ENCODE measurements around the gene SMS.

DNA sequence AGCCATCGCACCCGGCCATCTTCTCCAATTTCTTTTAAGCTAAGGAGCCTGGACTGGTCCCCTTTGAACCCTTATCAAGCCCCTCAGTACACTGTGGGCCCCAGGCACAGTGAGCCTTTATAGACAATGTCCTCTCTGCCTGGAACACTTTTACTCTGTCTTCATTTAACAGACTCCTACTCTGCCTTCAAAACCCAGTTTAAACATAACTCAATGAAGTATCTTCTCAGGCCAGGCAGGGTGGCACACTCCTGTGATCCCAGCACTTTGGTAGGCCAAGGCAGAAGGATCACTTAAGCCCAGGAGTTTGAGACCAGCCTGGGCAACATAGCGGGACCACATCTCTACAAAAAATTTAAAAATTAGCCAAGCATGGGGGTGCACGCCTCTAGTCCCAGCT, 27.5 kb upstream of the SMS start:
- TF ChIP-seq, protein P1, sequence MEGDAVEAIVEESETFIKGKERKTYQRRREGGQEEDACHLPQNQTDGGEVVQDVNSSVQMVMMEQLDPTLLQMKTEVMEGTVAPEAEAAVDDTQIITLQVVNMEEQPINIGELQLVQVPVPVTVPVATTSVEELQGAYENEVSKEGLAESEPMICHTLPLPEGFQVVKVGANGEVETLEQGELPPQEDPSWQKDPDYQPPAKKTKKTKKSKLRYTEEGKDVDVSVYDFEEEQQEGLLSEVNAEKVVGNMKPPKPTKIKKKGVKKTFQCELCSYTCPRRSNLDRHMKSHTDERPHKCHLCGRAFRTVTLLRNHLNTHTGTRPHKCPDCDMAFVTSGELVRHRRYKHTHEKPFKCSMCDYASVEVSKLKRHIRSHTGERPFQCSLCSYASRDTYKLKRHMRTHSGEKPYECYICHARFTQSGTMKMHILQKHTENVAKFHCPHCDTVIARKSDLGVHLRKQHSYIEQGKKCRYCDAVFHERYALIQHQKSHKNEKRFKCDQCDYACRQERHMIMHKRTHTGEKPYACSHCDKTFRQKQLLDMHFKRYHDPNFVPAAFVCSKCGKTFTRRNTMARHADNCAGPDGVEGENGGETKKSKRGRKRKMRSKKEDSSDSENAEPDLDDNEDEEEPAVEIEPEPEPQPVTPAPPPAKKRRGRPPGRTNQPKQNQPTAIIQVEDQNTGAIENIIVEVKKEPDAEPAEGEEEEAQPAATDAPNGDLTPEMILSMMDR (IDR thresholded peaks at IDR 0.05; ENCODE audit: insufficient read depth, low read depth, low read length) = no peak
- no peak for TF ChIP-seq EZH2 (IDR thresholded peaks at IDR 0.05; ENCODE audit: insufficient read depth, low read length)

Data from astrocyte (in vitro differentiated cells and primary cell).